ENCODE measurements around the gene AARS1.
A peak's percentile ranks its signal among the peaks of the same experiment; 100 is the strongest.
"Not testable (repeated sequence)": the region's sequence is repeated elsewhere in the genome, so short reads cannot be mapped to it uniquely, and the experiment has no call there.

Gene AARS1

DNA sequence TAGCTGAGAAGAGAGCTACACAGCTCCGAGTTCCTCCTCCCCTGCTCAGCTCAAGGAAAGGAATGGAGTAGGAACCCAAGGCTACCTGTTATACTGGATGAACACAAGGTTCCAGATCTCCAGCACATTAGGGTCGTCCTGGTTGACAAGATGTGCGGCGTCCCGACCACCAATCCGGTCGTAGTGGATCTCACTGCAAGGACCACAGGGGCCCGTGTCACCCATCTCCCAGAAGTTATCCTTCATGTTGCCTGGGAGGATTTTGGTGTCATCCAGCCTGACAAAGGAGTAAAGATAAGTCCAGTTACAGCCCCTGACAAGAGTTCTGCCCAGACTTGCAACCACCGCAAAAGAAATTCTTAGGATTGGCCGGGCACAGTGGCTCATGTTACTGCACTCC, 17.6 kb downstream of the AARS1 start:
- no peak for DNase-seq (ENCODE audit: low read depth in 2 of 2)

DNA sequence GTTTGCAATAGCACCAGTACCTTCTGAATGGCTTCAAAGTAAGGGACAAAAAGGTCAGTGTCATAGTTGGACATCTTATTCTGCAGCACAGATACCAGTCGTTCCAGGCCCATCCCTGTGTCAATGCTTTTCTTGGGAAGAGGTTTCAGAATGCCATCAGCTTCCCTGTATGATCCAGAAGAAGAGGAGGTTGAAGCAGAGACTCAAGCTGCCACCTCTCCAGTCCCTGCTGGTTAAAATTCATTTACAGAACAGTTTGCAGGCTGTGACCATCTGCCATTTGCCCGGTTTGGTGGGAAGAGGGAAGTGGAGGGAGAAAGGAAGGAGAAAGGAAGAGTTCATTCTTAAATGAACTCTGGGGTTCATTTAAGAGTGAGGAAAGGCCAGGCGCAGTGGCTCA, 19.1 kb downstream of the AARS1 start:
- no peak for DNase-seq (ENCODE audit: low read depth in 2 of 2)

DNA sequence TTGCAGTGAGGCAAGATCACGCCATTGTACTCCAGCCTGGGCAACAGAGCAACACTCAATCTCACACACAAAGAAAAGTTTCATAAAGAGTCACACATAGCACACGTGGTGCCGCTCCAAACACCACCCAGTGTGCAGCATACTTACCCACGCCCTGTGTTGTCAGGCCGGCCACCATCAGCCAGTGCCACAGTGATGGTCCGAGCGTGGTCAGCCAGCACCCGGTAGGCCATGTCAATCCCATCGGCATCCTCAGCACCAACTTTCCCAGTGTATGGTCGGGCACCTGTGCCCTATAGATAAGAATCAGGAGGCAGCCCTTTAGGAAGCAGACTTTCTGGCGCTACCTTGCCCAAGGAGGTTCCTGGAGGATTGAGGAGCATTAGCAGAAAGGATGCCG, 19.8 kb downstream of the AARS1 start:
- no peak for DNase-seq (ENCODE audit: low read depth in 2 of 2)

DNA sequence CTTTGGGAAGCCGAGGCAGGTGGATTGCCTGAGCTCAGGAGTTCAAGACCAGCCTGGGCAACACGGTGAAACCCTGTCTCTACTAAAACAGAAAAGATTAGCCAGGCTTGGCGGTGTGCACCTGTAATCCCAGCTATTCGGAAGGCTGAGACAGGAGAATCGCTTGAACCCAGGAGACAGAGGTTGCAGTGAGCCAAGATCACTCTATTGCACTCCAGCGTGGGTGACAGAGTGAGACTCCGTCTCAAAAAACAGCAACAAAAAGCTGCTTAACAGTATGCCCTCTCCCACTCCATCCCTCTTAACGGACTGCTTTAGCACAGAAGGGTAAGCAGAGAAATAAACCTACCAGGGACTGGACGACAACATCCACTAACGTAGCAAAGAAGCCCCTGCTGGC, 21.4 kb downstream of the AARS1 start:
- DNase-seq (ENCODE audit: low read depth in 2 of 2), result not testable (repeated sequence)

DNA sequence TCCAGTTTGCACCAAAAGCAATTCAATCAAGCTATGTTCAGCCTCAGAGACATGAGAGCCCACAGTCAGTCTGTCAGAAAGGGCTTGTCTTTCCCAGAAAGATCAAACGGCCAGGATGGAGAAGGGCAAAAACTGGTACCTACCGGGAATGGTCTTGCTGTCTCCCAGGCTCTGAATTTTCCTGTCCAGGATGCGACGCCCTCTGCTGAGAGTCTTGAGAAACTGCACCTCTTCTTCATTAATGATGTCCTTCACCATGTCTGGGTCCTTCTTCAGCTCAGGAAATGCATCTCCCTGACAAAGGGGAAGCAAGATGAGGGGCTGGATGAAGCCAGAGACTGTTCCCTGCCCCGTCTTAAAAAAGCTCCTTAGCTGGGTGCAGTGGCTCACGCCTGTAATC, 21.8 kb downstream of the AARS1 start:
- no peak for DNase-seq (ENCODE audit: low read depth in 2 of 2)

DNA sequence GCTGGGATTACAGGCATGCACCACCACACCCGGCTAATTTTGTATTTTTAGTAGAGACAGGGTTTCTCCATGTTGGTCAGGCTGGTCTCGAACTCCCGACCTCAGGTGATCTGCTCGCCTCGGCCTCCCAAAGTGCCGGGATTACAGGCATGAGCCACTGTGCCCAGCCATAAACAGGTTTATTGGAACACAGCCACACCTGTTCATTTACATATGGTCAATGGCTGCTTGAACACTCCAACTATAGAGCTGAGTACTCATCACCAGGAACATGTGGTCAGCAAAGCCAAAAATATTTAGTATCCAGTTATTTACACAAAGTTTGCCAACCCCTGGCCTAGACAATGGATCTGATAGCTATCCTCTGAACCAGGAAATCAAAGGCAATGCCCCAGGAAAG, 29.4 kb downstream of the AARS1 start:
- not testable (repeated sequence) for DNase-seq (ENCODE audit: low read depth in 2 of 2)

DNA sequence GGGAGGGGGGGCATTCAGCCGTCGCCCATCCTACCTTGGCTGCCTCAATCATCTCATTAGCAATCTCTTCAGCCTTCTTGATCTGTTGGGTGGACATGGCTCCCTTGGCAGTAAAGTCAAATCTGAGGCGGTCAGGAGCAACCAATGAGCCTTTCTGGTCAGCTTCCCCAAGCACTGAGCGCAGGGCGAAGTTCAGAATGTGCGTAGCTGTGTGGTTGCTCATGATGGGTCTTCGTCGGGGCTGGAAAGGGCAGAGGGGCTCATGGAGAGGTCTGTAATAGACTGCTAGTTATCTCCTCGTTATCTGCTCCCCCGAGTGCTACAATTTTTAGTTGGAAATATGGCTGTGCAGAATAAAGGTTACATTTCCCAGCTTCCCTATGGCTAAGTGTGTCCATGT, 30.4 kb downstream of the AARS1 start:
- no peak for DNase-seq (ENCODE audit: low read depth in 2 of 2)

DNA sequence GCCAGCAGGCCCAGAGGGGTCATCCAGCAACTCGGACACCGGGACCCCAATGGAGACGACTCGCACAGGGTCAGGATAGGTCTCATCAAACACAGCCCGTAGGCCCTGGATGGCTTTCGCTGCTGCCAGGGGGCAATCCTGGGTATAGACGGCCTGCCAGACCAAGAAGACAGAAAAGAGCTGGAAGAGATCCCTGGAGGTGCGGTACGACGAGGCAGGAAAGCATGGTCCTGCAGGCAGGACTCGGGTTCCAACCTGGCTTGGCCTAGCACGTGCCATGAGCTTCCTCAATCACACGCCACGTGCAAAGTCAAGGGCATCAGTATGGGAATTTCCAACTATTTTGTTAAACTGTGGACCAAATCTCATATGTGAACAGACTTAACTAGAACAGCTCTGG, 31.2 kb downstream of the AARS1 start:
- no peak for DNase-seq (ENCODE audit: low read depth in 2 of 2)

DNA sequence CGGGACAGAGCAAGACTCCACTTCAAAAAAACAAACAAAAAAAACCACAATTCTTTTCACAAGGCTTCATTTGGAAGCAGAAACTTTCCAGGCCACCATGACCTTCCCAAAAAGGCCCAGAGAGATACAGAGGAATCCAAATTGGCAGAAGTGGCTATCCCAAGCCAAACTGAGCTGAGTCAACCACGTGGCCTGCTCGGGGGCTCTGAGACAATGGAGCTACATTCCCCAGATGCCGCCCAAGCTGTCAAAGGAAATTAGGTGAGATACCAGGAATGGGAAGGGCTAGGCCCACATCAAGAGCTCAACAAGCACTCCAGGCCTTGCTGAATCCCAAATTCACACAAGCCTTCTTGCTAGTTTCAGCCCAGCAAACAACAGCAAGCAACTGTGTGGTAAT, 31.9 kb downstream of the AARS1 start:
- no peak for DNase-seq (ENCODE audit: low read depth in 2 of 2)

DNA sequence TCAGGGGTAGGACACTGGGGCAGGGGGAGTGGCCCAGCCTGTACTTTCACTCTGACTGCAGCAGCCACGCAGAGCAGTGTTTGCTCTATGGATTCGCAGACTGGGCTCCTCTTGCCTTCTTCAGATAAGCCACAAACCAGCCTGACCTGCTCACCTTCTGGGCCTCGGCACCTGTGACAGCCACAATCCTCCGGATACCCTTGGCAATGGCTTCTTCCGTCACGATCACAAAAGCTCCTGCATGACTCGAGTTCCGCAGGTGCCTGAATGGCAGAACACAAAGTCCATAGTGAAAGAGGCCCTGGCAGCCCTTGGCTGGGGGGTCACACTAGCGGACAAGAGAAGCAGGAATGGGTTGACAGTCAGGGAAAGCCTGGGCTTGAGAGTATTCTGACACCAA, 33.7 kb downstream of the AARS1 start:
- DNase-seq (ENCODE audit: low read depth in 2 of 2), result no peak

DNA sequence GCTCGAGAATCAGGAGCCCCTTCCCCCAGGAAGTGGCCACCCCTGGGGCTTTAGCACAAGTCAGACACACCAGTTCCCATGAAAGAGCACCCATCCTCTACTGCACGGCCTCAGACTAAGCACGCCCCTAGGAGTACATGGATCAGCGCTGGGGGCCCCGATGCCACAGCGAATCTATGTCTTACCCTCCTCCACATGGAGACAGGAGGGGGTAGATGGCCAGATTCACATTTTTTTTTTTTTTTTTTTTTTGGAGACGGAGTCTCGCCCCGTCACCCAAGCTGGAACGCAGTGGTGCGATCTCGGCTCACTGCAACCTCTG, 34.4 kb downstream of the AARS1 start:
- no peak for DNase-seq (ENCODE audit: low read depth in 2 of 2)

DNA sequence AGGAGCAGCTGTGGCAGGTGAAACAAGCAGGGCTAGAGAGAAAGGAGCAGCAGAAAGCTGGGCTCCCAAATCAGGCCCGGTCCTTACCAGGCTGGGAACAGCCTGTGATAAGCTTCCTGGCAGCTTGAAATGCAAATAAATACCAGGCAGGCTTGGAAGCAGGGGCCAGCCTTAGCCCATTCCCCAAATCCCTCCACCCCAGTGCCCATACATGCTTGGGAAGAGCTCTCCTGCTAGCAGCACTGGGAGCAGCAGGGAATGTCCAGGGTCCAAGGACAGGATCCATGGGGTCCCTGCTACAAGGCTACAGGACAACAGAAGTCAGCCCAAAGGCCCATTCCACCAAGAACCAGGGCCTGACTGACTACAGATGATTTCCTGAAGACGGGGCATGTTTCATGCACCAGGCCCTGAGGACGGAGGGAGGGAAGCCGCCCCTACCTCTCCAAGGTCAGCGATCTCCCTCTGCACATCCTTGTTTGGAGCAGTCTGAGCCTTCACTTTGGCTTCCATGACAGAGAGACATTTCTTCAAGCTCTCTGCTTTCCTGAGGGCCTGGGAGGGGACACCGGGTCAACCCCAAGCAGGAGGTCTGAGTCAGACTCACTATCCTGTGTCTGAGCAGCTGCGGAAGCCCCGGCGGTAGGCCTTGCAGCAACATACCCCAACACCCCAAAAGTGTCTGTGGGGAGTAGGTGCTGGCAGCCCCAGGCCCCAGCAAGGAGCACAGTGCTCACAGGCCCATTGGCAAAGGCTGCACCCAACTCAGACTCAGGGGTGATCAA, 34.9 kb downstream of the AARS1 start:
- DNase-seq (ENCODE audit: low read depth in 2 of 2), result no peak

DNA sequence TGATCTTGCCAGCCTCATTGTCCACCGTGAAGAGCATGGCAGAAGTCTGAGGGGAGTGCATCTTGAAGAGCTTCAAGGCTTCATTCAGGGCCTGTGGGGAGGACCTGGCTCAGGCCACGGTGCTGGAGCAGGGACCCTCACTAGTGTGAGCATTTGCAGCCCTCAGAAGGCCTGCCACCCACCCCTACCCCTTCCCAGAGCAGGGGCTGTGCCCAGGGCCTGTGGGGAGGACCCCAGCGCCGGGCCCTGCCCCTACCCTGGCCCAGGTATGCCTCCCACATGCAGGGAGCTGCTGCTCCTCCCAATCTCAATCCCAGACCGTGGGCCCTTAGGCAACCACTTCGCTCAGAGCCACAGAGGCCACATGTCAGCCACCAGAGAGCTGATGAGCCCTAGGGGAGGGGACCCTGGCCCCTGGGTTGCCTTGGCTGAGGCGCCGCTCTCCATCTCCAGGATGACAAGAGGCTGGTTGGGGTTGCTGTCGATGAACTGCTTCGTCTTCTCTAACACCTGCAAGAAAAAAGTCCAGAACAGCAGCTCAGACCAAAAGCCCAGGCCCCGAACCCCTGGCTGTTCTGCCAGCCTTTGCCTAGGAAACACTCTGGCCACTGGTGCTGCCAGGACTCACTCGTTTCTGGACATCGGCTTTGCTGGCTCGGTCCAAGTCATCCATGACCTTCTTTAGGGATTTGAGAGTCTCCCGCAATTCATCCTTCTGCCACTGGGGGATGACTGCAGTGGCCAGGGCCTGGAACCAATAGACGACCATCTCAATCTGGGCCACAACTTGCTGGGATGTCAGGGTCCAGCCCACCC, 35.8 kb downstream of the AARS1 start:
- DNase-seq (ENCODE audit: low read depth in 2 of 2), result peak in 1 of 2 donors; percentile 21

DNA sequence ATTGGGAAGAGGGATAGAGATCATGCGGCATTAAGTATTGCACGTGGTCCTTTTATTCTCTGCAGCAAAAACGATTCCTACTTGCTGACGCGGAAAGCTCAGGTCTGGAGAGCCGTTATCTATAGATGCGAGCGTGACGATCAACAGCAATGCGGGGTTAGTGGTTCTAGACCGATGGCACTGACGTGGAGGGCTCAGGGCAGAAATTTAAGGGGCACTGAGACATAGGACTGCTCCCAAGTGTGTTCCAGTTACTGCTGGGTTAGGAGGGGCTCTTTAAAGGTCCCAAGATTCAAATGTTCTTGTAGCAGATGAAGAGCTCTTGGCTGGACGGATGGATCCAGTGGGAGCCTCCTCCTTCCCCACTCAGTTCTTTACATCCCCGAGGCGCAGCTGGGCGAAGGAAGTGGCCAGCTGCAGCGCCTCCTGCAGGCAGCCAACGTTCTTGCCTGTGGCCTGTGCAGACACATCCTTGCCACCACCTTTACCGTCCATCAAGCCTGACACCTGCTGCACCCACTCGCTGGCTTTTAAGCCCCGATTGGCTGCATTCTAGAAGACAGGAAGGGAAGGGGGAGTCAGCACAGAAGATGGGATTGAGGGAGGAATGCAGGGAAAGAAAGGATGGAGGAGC, 36.8 kb downstream of the AARS1 start:
- DNase-seq (ENCODE audit: low read depth in 2 of 2), result no peak

DNA sequence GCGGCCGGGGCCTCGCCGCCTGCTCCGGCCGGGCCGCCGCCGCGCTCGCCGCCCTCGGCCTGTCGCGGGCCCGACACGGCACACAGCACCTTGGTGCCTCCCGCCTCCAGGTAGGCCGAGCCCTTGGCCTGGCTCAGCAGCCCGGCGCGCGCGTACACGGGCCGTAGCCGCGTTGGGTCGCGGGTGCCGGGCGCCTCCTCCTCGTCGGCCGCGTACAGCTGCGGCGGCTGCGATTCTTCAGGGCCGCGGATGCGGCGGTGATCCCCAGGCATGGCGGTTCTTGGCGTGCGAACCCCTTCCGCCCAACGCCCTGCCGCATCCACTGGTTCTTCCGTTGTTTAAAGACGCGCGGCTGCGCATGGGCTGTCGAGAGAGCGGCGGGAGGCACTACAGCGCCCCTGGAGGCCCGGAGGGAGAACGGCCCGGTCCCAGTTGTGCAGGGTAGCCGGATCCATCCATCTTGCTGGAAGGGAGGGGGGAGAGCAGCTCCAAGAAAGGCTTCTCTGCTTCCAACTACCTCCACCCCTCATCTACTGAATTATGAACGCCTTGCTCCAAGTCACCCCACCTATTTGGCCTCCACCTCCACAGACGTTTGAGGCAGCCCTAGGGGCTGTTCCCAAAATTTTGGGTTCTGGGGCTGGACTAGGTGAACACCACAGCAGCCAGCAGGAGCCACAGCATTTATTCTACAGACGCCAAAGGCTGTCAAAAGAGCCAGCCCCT, 37.5 kb downstream of the AARS1 start, which contains the start of gene EXOSC6:
EXOSC6 (minus strand) TSS at position 312 of the 726 bp plus-strand sequence; CDS start at position 272, 40 bp downstream.
- DNase-seq (ENCODE audit: low read depth in 2 of 2), result peak; percentile 78

DNA sequence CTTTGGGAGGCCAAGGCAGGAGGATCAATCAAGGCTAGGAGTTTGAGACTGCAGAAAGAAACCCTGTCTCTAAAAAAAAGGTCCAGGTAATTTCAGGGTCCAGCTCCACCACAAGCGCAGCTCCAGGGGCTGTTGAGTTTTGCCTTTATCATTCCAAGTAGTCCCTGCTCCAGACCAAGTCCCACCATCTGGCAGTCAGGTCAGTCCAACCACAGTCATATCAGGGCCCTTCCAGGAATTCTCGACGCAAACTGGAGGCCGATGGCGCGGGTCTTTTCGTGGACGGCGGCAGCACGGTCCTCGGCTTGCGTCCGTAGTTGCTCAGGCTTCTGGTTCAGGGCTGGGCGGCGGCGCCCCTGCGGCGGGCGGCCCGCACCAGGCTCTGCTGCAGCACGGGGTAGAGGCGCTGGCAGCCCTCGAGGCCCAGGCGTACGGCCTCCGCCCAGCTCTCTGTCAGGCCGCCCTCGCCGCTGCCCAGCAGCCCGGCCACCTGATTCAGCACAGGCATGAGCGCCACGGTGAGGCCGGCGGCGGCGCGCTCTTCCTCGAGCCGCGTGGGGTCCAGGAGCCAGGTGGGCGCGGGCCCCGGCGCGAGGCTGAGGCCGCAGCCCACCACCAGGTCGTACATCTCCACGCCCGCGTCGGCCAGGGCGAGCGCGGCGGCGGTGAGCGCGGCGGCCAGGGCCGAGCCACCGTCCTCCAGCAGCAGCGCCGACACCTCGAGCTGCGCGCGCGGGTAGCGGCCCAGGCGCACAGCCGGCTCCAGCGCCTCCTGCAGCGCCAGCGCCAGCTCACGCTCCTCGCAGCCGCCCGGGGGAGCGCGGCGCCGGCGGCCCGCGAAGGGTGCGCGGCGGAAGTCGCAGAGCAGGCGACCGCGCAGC, 38.3 kb downstream of the AARS1 start:
- DNase-seq (ENCODE audit: low read depth in 2 of 2), result no peak

DNA sequence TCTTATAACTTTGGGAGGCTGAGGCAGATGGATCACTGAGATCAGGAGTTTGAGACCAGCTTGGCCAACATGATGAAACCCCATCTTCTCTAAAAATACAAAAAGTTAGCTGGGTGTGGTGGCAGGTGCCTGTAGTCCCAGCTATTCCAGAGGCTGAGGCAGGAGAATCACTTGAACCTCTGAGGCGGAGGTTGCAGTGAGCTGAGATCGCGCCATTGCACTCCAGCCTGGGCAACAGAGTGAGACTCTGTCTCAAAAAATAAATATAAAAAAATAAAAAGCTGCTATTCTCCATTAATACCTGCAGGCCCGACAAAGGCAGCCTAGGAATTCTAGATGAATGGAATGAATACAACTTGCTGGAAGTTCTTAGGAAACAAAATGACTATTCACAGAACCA, 39.6 kb downstream of the AARS1 start:
- not testable (repeated sequence) for DNase-seq (ENCODE audit: low read depth in 2 of 2)

DNA sequence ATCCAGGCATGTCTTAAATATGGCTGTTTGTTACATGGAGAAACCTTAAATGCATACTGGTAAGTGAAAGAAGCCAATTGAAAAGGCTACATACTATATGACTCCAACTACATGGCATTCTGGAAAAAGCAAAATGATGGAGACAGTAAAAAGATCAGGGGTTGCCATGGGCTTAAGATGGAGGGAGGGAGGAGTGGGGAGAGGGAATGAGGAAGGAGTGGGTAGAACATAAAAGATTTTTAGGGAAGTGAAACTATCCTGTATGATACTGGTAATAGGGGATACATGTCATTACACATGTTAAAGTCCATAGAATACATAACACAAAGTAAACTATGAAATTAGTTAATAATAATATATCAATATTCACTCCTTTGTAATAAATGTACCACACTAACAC, 50.5 kb downstream of the AARS1 start:
- DNase-seq (ENCODE audit: low read depth in 2 of 2), result not testable (repeated sequence)

DNA sequence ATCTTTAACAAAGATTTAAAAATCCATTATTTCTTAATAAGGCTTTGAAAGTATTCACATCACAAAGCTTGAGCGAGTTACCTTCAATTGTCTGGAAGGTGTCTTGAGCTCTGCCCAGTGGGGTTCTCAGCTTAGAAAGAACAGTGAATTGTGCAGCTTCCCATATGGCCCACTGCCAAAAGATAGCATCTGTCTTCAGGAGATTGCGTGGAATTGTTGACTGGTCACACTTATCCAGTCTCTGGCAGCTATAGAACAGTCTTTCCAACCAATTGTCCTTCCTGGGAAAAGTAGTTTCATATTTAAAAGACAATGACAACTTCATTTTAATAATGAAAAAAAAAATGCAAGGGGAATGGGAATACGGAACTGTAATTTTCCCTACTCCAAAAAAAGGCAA, 57.5 kb downstream of the AARS1 start:
- DNase-seq (ENCODE audit: low read depth in 2 of 2), result not testable (repeated sequence)

DNA sequence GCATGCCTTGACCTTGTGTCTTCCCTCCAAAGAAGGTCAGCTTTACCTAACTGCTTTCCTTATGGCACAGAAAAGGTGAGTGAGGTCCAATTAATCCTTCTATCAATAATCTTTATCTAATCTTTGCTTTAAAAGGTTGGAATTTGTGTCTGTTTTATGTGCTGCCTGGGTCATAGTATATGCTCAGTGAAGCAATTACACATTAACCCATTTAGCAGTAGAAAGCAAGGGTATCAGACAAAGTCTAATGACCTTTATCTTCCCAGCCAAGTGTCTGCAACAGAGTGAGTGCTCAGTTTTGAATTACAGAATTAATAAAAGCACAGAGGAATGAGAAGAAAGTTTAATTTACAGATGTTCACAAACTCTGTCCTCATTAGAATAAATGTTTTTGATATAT, 63.3 kb downstream of the AARS1 start:
- not testable (repeated sequence) for DNase-seq (ENCODE audit: low read depth in 2 of 2)

DNA sequence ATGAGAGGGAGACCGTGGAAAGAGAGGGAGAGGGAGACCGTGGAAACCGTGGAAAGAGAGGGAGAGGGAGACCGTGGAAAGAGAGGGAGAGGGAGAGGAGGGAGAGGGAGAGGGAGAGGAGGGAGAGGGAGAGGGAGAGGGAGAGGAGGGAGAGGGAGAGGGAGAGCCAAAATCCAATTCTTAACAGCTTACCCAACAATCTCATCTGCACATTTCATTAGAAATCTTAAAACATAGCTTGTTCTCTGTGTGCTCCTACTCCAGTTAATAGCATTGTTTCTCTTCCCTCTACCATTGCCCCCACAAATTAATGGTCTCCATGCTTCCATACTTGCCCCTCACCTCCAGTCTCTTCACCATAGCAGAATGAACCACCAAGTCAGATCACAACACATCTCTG, 63.9 kb downstream of the AARS1 start:
- DNase-seq (ENCODE audit: low read depth in 2 of 2), result not testable (repeated sequence)

Measured in stimulated activated CD4-positive, alpha-beta T cell treated with anti-CD3 and anti-CD28 coated beads, Interleukin-1b, Interleukin-23, amount 100 ng/mL, for 1 hour (primary cell).